NCI-H524 (cell line): ENCODE data around the gene ATP2A2.
"Not testable (repeated sequence)": the region's sequence is repeated elsewhere in the genome, so short reads cannot be mapped to it uniquely, and the experiment has no call there.

ENCODE experiments used
- DNase-seq, 2 experiments: peaks; one replicate each; lab custom pipeline; 2025; lab: John Stamatoyannopoulos, UW

The ATP2A2 gene

DNA sequence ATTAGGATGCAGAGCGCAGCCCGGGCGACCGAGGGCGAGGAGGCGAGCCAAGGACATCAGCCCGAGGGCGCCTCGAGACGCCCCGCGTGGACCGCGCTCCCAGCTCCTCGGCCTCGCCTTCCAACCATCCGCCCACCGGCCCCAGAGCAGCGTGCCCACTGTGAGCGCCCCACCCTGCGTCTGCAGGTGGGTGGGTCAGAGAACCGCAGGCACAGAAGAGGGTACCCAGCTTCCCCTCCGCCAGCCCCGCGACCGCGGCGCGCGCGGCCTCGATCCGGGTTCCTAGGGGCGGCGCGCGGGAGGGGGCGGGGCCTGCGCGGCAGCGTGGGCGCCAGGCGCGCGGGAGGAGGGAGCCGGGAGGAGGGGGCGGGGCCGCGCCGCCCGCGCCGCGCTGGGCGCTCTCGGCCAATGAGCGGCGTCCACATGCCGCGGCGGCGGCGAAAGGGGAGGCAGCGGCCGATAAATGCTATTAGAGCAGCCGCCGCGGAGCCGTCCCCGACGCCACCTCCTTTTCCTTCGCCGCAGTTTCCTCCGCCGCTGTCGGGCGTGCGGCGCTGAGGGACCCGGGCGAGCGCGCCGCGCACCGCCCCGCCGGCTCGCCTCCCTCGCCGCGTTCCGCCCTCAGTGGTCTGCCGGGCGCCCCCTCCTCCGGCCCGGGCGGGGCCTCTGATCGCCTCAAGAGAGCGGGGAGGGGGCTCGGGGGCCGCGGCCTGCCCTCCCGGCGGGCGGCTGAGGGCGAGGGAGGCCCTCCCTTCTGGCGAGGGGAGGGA lies at the start of gene ATP2A2:
ATP2A2 (plus strand) TSS at position 469 of the 770 bp plus-strand sequence. CDS start 543 bp downstream, outside the sequence.
- DNase-seq: peak; percentile 83 to 88

DNA sequence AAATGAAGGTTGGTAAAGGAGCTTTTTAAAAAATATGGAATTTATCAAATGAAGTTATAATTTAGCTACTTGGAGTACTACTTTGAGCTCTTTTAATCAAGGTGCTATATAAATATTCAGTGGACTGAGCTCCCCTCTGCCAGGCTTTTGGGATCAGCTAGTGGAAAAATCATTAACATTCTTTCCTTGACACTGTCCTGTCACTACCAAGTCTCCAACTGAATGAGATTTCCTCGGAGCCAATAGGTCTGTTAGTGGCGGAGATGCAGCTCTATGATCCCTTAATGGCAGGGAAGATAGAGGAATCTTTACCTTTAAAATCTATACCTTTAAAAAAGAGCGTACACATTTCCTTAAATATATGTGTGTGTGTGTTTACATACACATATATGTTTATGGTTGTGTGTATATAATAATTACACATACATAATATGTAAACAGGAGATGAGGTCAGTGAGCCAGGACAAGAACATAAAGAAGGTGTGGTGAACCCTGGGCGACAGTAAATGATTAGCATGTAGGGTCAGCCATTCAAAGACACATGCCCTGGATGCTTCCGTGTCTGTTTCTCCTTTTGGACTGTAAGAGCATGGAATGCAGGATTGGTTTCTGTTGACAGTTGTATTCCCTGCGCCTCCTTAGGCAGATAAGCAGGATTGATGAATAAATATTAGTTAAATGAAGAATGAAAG lies 47.7 kb upstream of the ATP2A2 start:
- DNase-seq: no peak

DNA sequence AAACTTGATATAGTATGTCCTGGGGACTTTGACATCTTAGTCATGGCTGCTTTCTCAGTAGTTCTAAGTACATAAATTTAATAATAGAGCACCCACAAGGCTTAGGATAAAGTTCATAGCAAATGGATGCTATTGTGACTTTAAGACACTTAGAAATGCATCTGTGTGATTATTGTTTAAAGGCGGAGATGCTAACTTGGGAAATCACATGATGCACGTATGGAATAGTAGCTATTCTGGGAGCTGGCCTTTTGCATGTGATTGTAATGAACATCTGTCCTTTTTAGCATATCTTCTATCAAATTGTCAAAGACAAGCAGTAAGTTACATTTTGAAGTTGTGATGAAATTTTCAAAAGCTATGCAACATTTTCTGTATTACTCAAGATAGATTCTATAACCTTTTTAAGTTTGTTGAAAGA lies 46.7 kb upstream of the ATP2A2 start:
- no peak for DNase-seq

DNA sequence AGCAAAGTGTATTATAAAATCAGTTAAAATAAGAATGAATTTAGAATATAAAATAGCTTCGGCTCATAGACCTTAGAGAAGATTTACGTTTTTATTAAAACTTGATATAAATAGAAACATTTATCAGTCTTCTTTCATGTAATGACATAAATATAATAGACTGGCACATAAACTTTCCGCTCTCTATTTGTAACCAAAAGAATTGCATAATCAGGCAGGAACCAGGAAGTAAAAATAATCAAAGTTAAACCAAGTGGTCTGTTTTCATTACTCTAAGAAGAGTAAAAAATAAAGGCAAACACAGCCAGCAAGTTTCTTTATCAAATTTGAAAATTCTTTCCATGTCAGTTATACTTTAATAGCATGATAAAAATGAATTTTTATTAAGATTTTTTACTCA lies 46.3 kb upstream of the ATP2A2 start:
- DNase-seq: no peak

DNA sequence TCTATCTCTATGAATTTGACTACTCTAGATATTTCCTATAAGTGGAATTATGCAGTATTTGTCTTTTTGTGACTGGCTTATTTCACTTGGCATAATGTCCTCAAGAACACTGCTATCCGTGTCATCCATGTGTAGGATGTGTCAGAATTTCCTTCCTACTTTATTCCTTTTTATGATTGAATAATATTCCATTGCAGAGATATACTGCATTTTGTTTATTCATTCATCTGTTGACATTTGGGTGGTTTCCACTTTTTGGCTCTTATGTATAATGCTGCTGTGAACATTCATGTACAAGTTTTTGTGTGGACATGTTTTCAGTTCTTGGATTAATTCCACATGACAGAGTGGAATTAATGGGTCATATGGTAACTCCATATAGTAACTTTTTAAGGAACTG lies 45.7 kb upstream of the ATP2A2 start:
- no peak for DNase-seq

DNA sequence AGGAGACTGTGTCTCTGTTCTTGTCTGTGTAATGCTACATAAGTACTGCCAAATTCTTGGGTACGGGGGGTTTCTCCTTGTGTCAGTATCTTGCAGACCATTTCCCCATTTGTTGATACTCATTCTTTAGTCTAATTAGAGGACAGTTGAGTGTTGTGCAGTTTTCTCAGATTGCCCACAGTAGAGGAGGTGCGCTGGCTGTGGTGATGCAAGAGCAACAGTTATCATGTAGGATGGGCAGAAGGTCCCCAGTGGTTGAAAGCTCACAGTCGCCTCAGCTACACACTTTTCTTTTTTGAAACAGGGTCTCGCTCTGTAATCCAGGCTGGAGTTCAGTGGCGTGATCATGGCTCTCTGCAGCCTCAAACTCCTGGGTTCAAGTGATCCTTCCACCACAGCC lies 37.8 kb upstream of the ATP2A2 start:
- DNase-seq: no peak

DNA sequence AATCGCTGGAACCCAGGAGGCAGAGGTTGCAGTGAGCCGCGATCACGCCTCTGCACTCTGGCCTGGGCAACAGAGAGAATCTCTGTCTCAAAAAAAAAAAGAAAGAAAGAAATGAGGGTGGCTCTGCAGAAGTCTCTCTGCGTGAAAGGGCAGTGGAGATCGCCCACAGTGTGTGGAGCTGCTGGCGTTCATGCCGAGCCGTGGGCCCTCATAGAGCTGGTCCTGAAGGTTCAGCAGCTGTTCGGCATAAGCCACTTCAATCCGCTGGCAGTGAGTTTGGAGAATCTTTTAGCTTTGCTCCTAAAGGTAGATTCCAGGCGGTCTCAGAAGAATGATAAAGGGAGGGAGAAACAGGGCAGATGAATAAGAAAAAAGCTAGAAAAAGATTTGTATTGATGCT lies 36.7 kb upstream of the ATP2A2 start:
- DNase-seq: peak in 1 of 2 experiments; percentile 17

DNA sequence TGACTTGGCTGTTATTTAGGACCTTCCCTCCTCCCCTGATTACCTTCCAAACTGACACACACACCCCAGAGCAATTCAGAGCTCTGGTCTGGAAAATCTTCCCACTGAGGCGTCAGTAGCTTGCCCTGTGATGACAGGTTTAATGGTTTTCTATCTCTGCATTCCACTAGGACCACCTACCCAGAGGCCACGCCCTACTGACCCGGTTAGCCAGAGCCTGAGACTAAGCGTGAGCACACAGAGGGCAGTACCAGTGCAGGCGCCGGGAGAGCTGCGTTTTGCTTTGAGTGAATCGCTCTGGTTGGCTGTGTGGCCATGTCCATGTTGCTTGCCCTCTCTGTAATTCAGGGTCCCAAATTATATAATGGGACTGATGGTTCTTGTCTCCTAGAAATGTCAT lies 36.2 kb upstream of the ATP2A2 start:
- no peak for DNase-seq

DNA sequence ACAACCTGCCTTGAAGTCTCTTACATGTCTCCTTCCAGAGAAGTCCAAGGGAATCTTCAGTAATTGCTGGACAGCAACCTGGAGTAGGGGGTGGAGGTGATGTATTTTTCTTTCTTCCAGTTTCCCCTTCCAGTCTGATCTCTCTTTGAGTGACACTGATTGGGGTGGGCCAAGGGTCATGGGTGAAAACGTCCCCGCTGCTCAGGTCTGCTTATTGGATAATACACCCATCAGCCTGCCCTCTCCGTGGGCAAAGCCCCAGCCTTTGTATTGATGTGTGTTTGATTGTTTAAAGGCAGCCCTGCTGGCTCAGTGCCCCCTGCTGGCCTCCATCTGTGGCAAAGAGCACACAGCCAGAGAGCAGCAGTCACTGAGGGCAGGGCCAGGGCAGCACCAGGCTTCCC lies 35.7 kb upstream of the ATP2A2 start:
- peak in 1 of 2 experiments; percentile 12 for DNase-seq

DNA sequence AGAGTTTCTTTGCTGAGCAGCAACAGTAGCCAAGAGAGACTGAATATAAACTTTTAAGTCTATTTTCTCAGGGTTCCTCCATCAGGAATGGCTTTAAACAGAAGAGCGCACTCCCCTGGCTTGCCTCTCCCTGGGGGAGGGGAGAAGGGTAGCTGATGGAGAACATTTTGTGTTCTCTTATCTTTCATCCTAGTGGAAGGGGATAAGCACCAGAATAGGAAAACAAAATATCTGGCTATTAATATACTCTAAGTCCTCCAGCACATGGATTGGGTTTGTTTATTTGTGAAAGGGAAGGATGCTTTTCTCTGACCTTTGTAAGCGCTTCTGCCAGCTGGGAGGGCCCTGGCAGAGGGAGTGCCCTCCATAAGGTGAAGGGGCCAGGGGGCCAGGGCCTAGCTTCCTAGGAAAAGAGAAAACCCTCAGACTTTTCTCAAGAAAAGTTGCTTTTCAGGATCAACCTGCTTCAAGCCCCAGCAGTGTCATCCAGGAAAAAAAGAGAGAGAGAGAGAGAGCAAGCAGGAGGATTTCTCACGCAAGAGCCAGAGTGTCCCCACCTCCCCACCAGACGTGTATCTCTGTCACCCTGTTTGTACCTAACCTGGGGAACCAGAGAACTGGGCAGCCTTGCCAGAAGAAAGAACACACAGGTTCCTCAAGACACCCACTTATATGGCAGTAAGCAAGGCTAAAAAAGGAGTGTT lies 34.3 kb upstream of the ATP2A2 start:
- no peak for DNase-seq

DNA sequence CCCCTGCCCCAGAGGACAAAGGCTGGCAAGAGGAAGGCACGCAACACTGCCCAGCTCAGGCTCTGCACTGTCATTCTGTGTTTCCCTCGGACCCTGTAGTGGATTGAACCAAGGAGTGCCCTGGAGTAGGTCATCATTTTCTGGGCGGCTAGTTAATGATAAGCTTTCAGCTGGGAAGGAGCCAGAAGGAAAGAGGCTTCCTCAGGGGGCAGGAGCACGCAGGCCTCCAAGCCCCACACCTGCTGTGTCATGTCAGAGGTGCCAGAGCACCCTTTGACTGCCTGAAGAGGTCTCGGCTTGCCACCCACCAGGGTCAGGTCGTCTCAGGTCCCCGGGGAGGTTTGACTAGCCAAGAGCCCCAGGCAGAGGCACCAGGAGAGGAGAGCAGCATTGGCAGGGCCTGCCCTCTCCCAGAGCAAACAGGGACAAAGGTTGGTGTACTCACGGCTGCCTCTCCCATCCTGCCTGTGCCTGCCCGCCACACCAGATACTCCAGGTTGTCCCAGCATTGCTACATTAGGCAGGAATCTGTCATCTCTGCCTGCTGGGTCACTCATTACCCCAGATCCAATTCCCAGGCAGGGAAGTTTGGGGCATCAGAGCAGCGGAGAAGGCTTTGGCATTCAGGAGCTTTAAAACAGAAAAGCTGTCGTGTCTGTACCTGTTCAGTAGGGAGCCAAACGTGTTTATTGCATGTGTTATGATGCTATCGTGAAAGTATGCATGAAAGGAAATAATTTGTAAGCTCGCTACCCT lies 33.5 kb upstream of the ATP2A2 start:
- DNase-seq: peak in 1 of 2 experiments; percentile 44

DNA sequence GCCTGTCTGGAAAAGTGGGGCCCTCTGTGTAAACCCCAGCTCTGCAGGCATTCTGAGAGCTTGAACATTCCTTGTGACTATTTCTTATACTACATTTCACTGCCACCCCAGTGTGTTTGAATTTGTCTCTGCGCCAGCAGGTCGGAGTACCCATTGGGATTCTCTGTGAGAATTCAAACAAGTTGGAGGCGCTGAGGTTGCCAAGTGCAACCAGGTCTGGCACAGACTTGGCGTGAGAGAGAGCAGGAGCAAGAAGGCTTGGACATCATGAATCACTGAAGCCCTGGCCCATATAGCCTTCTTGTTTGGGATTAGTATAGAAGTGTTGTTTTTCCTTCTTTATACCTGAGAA lies 33.0 kb upstream of the ATP2A2 start:
- DNase-seq: no peak

DNA sequence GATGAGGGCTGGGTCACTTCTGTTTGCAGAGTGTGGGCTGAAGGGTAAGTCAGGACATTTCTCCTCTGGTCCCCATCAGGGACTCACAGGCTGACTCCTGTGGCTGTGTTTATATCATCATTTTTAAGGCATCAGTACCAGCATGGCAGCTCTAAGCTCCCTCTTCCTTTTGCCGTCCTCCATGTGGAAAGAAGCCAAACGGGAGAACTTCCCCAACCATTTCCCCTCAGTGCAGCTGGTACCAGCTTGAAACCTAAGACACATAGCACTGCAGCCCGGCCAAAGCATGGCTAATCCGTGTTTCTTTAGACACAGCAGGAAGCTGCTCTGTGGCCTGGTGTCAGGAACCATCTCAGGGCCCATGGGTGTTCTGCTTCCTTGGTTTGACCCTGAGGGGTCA lies 31.9 kb upstream of the ATP2A2 start:
- no peak for DNase-seq

DNA sequence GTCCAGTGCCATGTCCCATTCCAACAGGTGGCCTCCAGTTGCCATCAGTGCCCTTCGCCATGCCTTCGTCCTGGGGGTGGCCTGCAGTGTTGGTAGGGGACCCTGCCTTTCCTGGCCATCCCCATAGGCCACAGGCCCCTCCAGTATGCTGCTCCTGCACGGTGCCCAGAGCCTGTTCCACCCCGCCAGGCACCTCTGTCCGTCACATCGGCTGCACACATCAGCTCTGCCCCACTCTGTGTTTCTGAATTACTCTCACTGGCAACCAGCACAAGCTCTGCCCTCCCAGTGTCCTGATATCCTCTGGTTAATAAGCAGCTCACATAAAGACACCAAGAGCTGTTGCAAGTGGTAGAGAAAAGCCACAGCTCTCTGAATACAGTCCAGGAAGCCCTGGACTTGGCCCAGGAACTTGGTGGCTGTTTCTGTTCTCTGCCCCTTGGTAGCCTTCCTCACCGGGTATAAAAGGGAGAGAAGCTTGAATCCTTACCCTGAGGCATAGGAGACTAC lies 31.3 kb upstream of the ATP2A2 start:
- no peak for DNase-seq

DNA sequence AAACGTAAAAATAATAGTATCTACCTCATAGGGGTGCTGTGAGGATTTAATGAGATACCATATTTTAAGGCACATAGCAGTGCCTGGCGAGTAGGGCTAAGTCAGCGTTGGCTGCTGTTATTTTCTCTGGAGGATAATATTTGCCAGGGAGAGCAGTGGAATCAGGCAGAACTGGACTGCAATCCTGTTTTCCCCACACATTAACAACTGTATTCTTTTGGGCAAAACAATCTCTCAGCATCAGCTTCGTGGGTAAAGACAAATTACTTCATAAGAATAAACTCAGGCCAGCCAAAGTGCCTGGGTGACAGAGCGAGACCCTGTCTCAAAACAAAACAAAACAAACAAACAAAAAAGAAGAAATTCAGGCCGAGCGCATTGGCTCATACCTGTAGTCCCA lies 29.7 kb upstream of the ATP2A2 start:
- no peak for DNase-seq

DNA sequence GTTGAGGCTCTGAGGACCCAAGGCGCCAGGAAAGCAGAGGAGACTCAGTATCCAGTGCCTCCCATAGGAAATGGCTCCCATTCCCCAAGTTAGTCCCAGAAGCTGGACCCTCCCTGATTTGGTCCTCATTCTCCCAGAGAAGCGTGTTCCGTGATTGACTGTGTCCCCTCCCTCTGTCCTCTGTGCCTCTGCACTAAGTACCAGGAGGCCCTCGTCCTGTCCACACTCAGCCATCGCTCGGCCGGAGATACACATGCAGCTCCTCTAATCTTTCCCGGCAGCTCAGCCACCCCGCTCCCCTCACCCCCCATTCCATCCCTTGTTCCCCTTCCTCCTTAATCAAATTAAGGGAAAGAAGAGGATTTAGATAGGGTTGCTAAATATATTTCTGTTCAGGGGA lies 28.3 kb upstream of the ATP2A2 start:
- no peak for DNase-seq

DNA sequence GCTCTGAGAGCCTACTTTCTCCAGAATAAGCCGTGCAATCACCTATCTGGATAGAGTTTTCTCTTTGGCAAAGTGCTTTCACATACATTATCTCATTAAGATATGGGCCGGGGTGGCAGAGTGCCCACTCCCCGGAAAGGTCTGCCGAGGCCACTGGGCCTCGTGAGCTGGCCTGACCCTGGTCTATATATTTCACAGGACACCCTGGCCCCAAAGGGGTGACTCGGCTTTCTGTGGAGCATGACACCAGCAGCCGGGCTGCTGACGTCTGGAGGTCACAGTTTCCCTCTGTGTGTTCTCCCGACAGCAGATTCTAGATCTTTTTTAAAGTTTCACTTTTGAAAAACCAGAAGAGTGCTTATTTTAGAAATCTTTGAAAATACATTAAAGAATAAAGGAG lies 27.9 kb upstream of the ATP2A2 start:
- DNase-seq: no peak

DNA sequence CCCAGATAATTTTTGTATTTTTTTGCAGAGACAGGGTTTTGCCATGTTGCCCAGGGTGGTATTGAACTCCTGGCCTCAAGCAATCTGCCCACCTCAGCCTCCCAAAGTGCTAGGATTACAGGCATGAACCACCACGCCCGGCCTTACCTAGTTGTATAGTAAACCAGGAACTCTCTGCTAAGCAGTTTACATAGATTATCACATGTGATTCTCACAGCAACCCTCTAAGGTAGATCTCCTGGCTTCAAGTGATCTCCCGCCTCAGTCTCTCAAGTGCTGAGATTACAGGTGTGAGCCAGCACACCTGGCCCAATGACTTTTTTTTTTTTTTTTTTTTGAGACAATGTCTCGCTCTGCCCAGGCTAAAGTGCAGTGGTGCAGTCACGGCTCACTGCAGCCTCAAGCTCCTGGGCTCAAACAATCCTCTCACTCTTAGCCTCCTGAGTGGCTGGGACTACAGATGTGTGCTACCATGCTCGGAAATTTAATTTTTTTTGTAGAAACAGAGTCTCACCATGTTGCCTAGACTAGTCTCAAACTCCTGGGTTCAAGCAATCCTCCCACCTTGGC lies 26.0 kb upstream of the ATP2A2 start:
- no peak for DNase-seq

DNA sequence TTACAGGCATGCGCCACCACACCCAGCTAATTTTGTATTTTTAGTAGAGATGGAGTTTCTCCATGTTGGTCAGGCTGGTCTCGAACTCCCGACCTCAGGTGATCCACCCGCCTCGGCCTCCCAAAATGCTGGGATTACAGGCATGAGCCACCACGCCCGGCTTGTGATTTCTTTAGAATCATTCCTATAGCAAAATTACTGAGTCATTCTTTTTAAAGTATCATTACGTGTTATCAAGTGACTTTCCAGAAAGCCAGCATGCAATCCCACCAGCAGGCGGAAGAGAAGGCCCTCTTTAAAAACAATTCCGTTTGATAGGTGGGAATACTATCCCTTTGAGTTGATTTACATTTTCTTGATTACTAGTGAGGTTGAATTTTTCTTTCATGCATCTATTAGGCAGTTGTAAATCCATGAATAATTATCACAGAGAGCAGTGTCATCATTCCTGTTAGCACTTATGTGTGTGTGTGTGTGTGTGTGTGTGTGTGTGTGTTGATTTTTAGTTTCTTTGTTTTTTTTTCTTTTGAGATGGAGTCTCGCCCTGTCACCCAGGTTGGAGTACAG lies 25.1 kb upstream of the ATP2A2 start:
- not testable (repeated sequence) for DNase-seq

DNA sequence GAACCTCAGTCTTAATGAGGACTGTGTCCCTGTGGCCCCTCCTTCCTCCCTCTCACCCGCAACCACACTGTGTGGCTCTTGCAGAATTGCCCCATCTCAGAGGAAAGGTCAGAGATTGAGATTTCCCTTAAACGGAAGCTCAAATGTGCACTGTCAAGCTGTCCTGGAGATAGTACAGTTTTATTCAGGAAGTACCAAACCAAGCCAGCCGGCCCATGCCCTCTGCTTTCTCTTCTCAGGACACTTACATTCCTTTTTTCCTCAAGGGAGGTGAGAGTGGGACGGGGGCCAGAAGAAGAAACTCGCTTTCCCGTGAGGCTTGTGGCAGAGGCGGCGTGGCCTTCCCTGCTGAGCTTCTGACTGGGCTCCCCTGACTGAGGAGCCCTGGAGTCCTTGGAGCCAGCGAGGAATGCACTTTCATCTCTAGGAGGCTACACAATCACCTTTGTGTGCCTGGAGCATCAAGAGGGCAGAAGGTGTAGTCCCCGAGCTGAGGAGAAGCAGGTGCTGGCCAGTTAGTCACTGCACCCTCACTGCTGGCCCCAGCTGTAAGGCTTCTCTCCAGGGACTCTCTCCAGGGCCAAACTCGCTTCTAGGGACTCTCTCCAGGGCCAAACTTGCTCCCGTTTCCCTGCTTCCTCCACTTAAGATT lies 24.1 kb upstream of the ATP2A2 start:
- no peak for DNase-seq

DNA sequence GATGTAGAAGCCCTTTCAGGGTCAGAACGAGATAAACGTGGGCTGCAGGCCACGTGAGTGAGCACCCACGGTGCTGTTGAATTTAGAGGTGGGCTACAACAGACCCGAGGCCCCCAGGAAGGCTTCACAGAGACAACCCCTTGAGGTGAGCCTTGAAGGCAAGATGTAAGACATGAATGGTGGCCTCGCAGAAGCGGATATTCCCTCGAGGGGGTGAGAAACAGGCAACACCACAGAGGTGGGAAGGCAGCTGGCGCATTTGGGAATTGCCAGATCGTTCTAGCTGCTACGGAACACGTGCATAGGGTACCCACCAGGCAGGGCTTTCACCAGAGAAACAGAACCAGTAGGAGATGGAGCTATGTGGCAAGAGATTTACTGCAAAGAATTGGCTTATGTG lies 22.6 kb upstream of the ATP2A2 start:
- no peak for DNase-seq
